HepG2 (cell line): Measurements from ENCODE around the gene MAGT1. TPM values are rescaled to one million over a fixed set of nuclear protein-coding genes. Genes with fewer than 3 reads are reported as not detected.

Experiments used
- ARID2 ChIP-seq: sonication (generic); formaldehyde crosslinking; IDR thresholded peaks from 2 replicates; pipeline ENCODE4 v1.8.1; 2022; ENCODE audit warnings: mild to moderate bottlenecking, missing genetic modification reagents, borderline replicate concordance
- BATF2 ChIP-seq: sonication (generic); formaldehyde crosslinking; IDR thresholded peaks from 2 replicates; pipeline ENCODE4 v1.8.0; 2022; ENCODE audit warnings: mild to moderate bottlenecking, missing genetic modification reagents, moderate library complexity
- BCLAF1 ChIP-seq: fragments of 450-650 bp; IDR thresholded peaks from 2 replicates; pipeline ENCODE4 v1.6.1; 2017; ENCODE audit warnings: mild to moderate bottlenecking
- CTCF ChIP-seq: sonication (generic); formaldehyde crosslinking; IDR thresholded peaks from 2 replicates; pipeline ENCODE4 v1.5.0; 2020; ENCODE audit warnings: mild to moderate bottlenecking, missing genetic modification reagents, moderate library complexity
- ISX ChIP-seq: sonication (generic); formaldehyde crosslinking; conservative IDR thresholded peaks from 2 replicates; pipeline ENCODE4 v1.5.0; 2020; ENCODE audit warnings: missing genetic modification reagents
- KAT2B ChIP-seq: fragments of 150-350 bp; IDR thresholded peaks from 2 replicates; pipeline ENCODE4 v1.6.1; 2014; ENCODE audit warnings: low read depth, low read length, borderline replicate concordance
- MAFK ChIP-seq, 2 experiments: IDR thresholded peaks in 1 of 2; conservative IDR thresholded peaks in 1 of 2; 2 replicates each; pipeline ENCODE4 v1.6.1; 2011; ENCODE audit warnings: improper control_type of control experiment in 2 of 2, low read length in 2 of 2
- ONECUT2 ChIP-seq: sonication (generic); formaldehyde crosslinking; IDR thresholded peaks from 2 replicates; pipeline ENCODE4 v1.4.0; 2020; ENCODE audit warnings: missing genetic modification reagents
- PCBP2 ChIP-seq: fragments of 200-400 bp; formaldehyde crosslinking; optimal IDR thresholded peaks from 2 replicates; pipeline ENCODE3; 2018; ENCODE audit warnings: low read length, low read depth; ENCODE audit not compliant: poor library complexity, severe bottlenecking
- PITX1 ChIP-seq: sonication (generic); formaldehyde crosslinking; IDR thresholded peaks from 2 replicates; pipeline ENCODE4 v1.5.1; 2020; ENCODE audit warnings: mild to moderate bottlenecking, missing genetic modification reagents
- RBAK ChIP-seq: sonication (generic); formaldehyde crosslinking; IDR thresholded peaks from 2 replicates; pipeline ENCODE4 v1.5.1; 2020; ENCODE audit warnings: mild to moderate bottlenecking, missing genetic modification reagents
- TERF1 ChIP-seq: sonication (generic); formaldehyde crosslinking; IDR thresholded peaks from 2 replicates; pipeline ENCODE4 v1.8.0; 2022; ENCODE audit warnings: mild to moderate bottlenecking, missing genetic modification reagents, moderate library complexity
- ZBTB14 ChIP-seq: sonication (generic); formaldehyde crosslinking; IDR thresholded peaks from 2 replicates; pipeline ENCODE4 v1.4.0; 2020; ENCODE audit warnings: missing genetic modification reagents
- ZNF256 ChIP-seq: sonication (generic); formaldehyde crosslinking; conservative IDR thresholded peaks from 2 replicates; pipeline ENCODE4 v1.4.0; 2020; ENCODE audit warnings: missing genetic modification reagents
- ZNF432 ChIP-seq: sonication (generic); formaldehyde crosslinking; IDR thresholded peaks from 2 replicates; pipeline ENCODE4 v1.5.0; 2020; ENCODE audit warnings: missing genetic modification reagents, mild to moderate bottlenecking, borderline replicate concordance
- ZNF44 ChIP-seq: sonication (generic); formaldehyde crosslinking; IDR thresholded peaks from 2 replicates; pipeline ENCODE4 v1.5.1; 2020; ENCODE audit warnings: mild to moderate bottlenecking, missing genetic modification reagents
- ZNF451 ChIP-seq: sonication (generic); formaldehyde crosslinking; IDR thresholded peaks from 2 replicates; pipeline ENCODE4 v1.5.0; 2020; ENCODE audit warnings: mild to moderate bottlenecking, missing genetic modification reagents
- ZNF777 ChIP-seq: sonication (generic); formaldehyde crosslinking; IDR thresholded peaks from 2 replicates; pipeline ENCODE4 v1.4.0; 2020; ENCODE audit warnings: missing genetic modification reagents
- ZXDC ChIP-seq: sonication (generic); formaldehyde crosslinking; IDR thresholded peaks from 2 replicates; pipeline ENCODE4 v1.5.0; 2020; ENCODE audit warnings: mild to moderate bottlenecking, missing genetic modification reagents
- polyA plus RNA-seq, 8 experiments: library from polyadenylated mRNA; depleted of rRNA in 3 of 8; stranded (reverse) in 7 of 8; unstranded in 1 of 8; fragments of >200 nt; fragmentation: Illumina TruSeq in 4 of 8; extraction: Trizol in 4 of 8; gene quantifications; 2 replicates each; pipeline versions ENCODE4 v1.2.1 to v1.2.3, GENCODE V29; 2011 to 2016; ENCODE audit warnings: low read depth in 4 of 8, missing spikeins in 1 of 8, mixed read lengths in 1 of 8; ENCODE audit not compliant: insufficient read depth in 1 of 8
- total RNA-seq, 5 experiments: library from RNA; depleted of rRNA; stranded (reverse); fragments of >200 nt; fragmentation: Illumina TruSeq; extraction: Trizol; gene quantifications; 2 replicates each; pipeline ENCODE4 v1.2.3, GENCODE V29; 2016; ENCODE audit warnings: low read depth in 1 of 5

MAGT1 gene
- total and polyA plus RNA-seq, 2 of the 13 experiments (the other 11 are each of a cell fraction or from before 2014, with no cell fraction given): 38.0 to 75.0 TPM

GRCh38 chrX:77910108-77910840, 15.0 kb upstream of the MAGT1 start, which contains the start of gene ATP7A (continued):
- no peak for TF ChIP-seq ZBTB14
- TF ChIP-seq ZNF451 (CRISPR knock-in tag): no peak
- no peak for TF ChIP-seq BATF2 (CRISPR knock-in tag)
- TF ChIP-seq PITX1 (CRISPR knock-in tag): peak; percentile 23; the same call in 1 of the 2 replicates
- TF ChIP-seq CTCF (CRISPR knock-in tag): peak; percentile 84
- no peak for TF ChIP-seq ZXDC
- TF ChIP-seq PCBP2: no peak
- TF ChIP-seq ISX: no peak
- no peak for TF ChIP-seq RBAK (CRISPR knock-in tag)
- TF ChIP-seq MAFK (conservative IDR thresholded peaks at IDR 0.05 in 1 of 2, IDR thresholded peaks at IDR 0.05 in 1 of 2; ENCODE audit: low read length in 2 of 2): no peak
- TF ChIP-seq ARID2 (CRISPR knock-in tag): no peak
- TF ChIP-seq ZNF777 (CRISPR knock-in tag): no peak
- TF ChIP-seq ZNF432 (CRISPR knock-in tag): no peak
- no peak for TF ChIP-seq ONECUT2 (CRISPR knock-in tag)
- TF ChIP-seq ZNF44 (CRISPR knock-in tag): no peak
- TF ChIP-seq ZNF256 (CRISPR knock-in tag): no peak
- no peak for TF ChIP-seq BCLAF1
- no peak for TF ChIP-seq KAT2B
- TF ChIP-seq TERF1: no peak
